ENCODE results near the gene CCDC175.

The CCDC175 gene

DNA sequence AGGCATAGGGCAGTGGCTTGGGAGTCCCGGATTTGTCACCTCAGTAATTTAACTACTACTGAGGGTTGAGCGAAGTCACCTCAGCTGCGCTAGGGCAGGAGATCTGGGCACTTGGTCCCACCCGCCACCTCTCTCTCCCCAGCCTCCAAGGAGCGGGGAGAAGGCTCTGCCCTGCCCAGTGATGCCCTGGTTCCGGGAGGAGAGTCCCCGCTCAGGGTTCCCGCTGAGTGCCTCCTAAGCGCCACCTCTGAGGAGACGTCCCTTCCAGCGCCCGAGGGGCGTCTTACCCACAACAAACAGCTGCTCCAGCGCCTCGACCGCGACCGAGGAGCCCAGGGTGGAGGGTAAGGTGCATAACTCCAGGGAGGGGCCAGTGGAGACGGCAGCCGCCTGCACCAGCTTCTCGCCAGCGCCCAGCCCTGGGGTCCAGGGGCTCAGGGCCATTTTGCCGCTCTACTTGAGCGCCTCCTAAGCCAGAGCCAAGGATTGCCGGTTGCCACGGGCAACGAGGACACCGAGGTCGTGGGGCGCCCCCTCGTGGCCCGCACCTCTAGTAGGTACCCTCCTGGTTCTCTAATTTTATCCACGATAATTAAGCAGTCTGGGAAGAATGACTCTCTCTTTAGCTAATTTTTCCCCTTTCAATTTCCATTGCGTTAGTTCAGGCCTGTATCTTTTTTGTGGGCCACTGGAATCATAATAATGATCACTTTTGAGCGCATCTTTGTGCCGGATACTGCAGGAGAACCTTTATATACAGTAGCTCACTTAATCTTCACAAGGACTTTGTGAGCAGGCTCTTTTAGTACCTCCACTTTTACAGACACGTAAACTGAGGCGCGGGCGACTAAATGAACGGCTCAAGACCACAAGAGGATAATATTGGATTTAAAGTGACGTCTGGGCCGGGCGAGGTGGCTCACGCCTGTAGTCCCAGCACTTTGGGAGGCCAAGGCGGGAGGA, at the start of gene CCDC175:
Gene CCDC175, minus strand, starts transcription at position 481 of the 963 bp plus-strand sequence. Its CDS starts 37 bp downstream, at position 444.
- DNase-seq (ENCODE audit: insufficient read length, low spot score) = peak; percentile 50
- TF ChIP-seq, protein P1, sequence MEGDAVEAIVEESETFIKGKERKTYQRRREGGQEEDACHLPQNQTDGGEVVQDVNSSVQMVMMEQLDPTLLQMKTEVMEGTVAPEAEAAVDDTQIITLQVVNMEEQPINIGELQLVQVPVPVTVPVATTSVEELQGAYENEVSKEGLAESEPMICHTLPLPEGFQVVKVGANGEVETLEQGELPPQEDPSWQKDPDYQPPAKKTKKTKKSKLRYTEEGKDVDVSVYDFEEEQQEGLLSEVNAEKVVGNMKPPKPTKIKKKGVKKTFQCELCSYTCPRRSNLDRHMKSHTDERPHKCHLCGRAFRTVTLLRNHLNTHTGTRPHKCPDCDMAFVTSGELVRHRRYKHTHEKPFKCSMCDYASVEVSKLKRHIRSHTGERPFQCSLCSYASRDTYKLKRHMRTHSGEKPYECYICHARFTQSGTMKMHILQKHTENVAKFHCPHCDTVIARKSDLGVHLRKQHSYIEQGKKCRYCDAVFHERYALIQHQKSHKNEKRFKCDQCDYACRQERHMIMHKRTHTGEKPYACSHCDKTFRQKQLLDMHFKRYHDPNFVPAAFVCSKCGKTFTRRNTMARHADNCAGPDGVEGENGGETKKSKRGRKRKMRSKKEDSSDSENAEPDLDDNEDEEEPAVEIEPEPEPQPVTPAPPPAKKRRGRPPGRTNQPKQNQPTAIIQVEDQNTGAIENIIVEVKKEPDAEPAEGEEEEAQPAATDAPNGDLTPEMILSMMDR (IDR thresholded peaks at IDR 0.05; ENCODE audit: insufficient read depth, missing control alignments) = peak; percentile 41
- FAIRE-seq = no peak

DNA sequence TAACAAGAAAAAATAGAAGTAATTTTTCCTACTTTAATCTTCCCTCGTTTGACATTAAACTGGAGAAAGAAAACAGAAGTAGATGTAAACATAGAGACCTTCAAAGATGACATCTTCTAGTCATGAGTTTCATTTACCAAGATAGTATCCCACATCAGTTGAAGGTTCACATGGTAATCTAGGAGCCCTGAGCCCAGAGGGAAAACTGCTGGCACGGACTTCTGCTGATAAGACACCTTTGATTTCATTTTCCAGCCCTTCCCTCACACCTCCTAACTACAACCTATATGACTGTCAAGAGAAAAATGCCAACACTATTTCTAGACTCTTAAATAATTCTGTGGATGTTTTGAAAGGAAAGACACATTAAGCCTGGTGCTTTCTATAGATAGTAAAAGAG, 46.0 kb upstream of the CCDC175 start:
- TF ChIP-seq, protein P1 (IDR thresholded peaks at IDR 0.05; ENCODE audit: insufficient read depth, missing control alignments) = no peak
- FAIRE-seq (no peak), DNase-seq (ENCODE audit: insufficient read length, low spot score) (no peak)

DNA sequence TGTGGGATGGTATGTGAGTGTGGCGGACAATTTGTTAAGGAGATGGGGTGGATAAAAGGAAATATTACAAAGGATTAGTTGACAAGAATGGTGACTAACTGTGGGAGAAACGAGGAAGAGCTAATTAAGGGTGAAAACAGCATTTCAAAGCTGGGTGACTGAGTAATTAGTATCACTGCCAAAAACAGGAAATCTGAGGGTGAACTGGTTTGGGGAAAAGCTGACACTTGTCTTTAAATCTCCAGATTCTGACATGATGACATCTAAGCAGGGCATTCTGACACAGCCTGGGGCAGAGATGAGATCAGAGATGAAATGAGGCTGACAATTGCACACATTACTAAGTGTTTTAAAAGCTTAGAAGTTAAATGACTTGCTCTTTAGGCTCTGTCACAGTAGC, 42.4 kb upstream of the CCDC175 start:
- TF ChIP-seq, protein P1 (IDR thresholded peaks at IDR 0.05; ENCODE audit: insufficient read depth, missing control alignments) = no peak
- DNase-seq (ENCODE audit: insufficient read length, low spot score) (no peak), FAIRE-seq (no peak)

DNA sequence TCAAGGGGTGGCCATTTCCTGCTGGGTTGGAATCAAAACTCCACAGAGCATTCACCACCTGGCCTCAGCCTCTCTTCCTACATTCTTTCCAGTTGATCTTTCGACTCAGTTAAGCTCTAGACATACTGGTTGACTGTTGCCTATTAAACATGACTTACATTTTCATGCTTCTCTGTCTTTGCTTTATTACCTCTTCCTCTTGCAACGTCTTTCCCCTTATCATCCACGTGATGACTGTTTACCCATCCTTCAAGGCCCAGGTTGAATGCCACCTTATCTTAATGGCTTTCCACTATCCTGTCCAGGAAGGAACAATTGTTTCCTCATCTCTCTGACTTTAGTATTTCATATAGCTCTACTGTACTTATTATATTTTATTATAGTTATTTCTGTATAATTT, 24.4 kb upstream of the CCDC175 start:
- no peak for DNase-seq (ENCODE audit: insufficient read length, low spot score)
- TF ChIP-seq, protein P1 (IDR thresholded peaks at IDR 0.05; ENCODE audit: insufficient read depth, missing control alignments) = no peak
- FAIRE-seq = no peak

DNA sequence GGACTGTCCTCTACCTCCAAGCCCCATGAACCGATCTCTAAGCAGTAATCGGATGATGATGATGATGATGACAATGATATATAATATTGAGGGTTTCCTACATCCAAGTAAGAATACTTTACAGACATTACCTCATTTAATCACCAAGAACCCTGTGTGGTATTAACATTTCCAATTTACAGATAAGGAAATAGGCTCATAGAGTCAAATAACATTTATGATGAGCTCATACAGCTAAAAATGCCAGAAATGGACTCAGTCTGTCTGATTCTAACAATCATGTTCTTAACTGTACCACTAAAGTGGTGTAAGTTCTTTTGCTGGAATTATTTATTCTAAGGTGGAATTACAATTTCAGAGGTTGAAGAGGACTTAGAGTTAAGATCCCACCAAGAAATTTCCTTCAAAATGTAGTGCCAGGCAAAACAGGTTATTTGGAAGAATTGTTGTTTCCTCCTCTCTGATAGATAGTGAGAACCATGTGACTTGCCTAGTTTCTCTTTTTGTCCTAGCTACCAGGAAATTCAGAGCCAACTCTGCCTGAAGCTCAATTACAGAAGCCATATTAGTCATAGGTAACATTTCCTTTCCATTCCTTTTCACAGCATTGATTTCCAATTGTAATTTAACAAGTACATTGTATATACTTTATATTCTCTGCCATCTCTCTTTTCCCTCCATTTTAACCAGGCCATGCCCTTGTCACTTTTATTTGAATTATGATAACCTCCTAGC, 23.8 kb upstream of the CCDC175 start:
- DNase-seq (ENCODE audit: insufficient read length, low spot score) (no peak), FAIRE-seq (peak; percentile 6)
- TF ChIP-seq, protein P1 (IDR thresholded peaks at IDR 0.05; ENCODE audit: insufficient read depth, missing control alignments) = no peak

DNA sequence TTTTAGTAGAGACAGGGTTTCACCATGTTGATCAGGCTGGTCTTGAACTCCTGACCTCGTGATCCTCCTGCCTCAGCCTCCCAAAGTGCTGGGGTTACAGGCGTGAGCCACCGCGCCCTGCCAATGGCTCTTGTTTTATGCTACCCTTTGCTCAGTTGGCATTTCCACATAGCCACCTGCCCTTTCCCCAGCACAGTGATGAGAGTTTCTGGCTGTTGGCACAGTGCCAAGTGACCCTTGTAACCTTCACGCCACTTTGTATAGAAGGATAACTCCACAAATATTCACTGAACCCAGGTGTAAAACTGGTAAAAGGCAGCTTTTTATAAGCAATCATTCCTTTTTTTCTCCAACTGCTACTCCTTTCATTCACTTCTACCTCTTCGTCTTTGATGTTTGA, 18.5 kb upstream of the CCDC175 start:
- FAIRE-seq (no peak), DNase-seq (ENCODE audit: insufficient read length, low spot score) (no peak)
- TF ChIP-seq, protein P1 (IDR thresholded peaks at IDR 0.05; ENCODE audit: insufficient read depth, missing control alignments) = no peak
